ENCODE results near the gene SIRT2. TPM values are rescaled to one million over a fixed set of nuclear protein-coding genes. Genes with fewer than 3 reads are reported as not detected.
A peak's percentile ranks its signal among the peaks of the same experiment; 100 is the strongest.

The SIRT2 gene
- total RNA-seq, 5 donors from 2014 or later (not counting 1 experiment from before 2014, with no cell fraction given), result 50.7 to 67.6 (median 55.6) TPM

DNA sequence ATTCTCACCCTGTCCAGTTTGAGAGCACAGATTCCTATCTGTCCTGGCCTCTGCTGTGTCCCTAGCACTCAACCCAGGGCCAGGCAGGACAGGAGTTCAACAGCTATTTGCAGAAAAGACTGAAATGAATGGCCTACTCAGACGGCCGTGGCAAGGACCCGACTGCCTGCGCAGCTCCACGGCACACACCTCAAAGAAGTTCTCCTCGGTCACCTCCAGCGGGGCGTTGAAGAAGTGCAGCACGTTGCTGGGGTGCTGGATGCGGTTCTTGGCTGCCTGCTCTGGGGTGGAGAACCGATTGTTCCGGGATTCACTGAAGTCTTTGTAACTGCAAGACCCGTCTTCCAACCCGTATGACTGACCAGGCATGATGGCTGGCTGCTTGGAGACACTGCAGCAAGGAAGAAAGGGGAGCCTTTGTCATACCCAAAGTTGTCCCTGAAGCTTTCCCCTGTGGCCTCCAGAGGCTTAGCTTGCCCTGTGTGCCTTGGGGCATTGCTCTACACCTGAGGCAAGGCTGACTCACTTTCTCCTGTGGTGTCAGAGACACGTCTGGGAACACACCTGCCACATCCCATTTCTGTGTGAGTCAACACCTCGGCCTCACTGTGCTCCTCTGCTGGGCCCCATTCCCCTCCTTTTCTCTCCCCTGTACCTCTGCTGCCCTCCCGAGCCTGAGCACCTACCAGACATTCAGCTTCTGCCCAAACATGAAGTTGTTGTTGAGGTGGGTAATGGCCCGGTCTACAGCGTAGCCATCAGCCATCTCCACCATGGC lies 61.0 kb downstream of the SIRT2 start:
- ATAC-seq (replicated peaks in 1 of 4) (no peak), DNase-seq (peak in 1 of 35 experiments; percentile 41)
- Mint-ChIP-seq H3K36me3 (peaks cover 59% of the 10 kb centered on the region), H3K9me3 (no peaks in the 10 kb centered on the region), H3K27me3 (no peaks in the 10 kb centered on the region), H3K4me3 (no peak overlapping the region), H3K27ac (peak overlapping the region; percentile 28 to 69), H3K4me1 (peaks cover 29 to 48% (median 46%) of the 10 kb centered on the region in 3 donors)
- H3K4me3 ChIP-seq (ENCODE audit: control insufficient read depth in 1 of 2, extremely low read depth in 1 of 2, low read length in 1 of 2), result no peak overlapping the region
- POLR2A ChIA-PET, result no interaction called here
- peaks cover 18 to 49% of the 10 kb centered on the region in 2 experiments for H3K4me1 ChIP-seq (ENCODE audit: control insufficient read depth in 1 of 2, extremely low read depth in 1 of 2, insufficient read depth in 2 of 2, low read length in 2 of 2)
- H3K9me3 ChIP-seq, result no peaks in the 10 kb centered on the region
- no peak overlapping the region for H3K27ac ChIP-seq (ENCODE audit: low read length)
- H3K36me3 ChIP-seq (ENCODE audit: control insufficient read depth in 2 of 2, extremely low read depth in 1 of 2, insufficient read depth in 1 of 2, low read length in 1 of 2), result peaks cover 23 to 70% of the 10 kb centered on the region in 2 donors
- WGBS (ENCODE audit: insufficient coverage), result 89% methylated on average over 10 of the region's 19 CpGs
- CTCF ChIA-PET, result interaction anchor here in 1 of 2 donors (0.6 kb wide), 1 partner anchor 42 kb away, joined by 8 read pairs; no protein-coding TSS in a partner anchor
- no peaks in the 10 kb centered on the region for H3K27me3 ChIP-seq (replicated peaks in 1 of 2; ENCODE audit: control insufficient read depth in 2 of 2, extremely low read depth in 1 of 2, insufficient read depth in 2 of 2, low read length in 1 of 2)

DNA sequence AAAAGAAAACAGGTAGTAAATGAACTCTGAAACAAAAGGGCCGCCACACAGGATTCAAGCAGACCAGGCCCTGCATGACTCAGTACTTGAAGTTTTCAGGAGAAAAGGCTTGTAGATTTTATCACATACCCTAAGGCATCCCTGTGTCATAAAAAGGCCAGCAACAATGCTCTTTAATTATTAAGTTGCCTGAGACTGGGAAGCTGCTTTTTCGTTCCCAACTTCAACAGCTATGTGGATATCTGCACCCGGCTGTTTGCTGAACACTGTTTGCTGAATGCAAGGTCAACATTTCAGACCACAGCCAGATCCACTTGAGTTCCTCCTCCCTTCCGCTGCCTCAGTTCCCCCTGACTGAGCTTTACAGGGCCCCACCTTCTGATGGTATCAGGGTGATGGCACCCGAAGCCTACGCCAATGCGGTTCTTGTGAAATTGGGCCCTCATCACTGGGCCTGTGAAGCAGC lies 61.7 kb downstream of the SIRT2 start:
- ATAC-seq (replicated peaks in 1 of 4), result no peak
- no peaks in the 10 kb centered on the region for H3K9me3 Mint-ChIP-seq
- DNase-seq, result no peak
- Histone ChIP-seq H3K27ac (ENCODE audit: low read length) (no peak overlapping the region), H3K4me3 (ENCODE audit: control insufficient read depth in 1 of 2, extremely low read depth in 1 of 2, low read length in 1 of 2) (no peak overlapping the region), H3K4me1 (ENCODE audit: control insufficient read depth in 1 of 2, extremely low read depth in 1 of 2, insufficient read depth in 2 of 2, low read length in 2 of 2) (peaks cover 11 to 42% of the 10 kb centered on the region in 2 experiments), H3K9me3 (no peaks in the 10 kb centered on the region), H3K27me3 (replicated peaks in 1 of 2; ENCODE audit: control insufficient read depth in 2 of 2, extremely low read depth in 1 of 2, insufficient read depth in 2 of 2, low read length in 1 of 2) (no peaks in the 10 kb centered on the region), H3K36me3 (ENCODE audit: control insufficient read depth in 2 of 2, extremely low read depth in 1 of 2, insufficient read depth in 1 of 2, low read length in 1 of 2) (peaks cover 23 to 63% of the 10 kb centered on the region in 2 donors)
- peak overlapping the region in 1 of 2 donors; percentile 48 for H3K27ac Mint-ChIP-seq
- WGBS (ENCODE audit: insufficient coverage), result 98% methylated on average over 6 of the region's 7 CpGs
- CTCF ChIA-PET, result no interaction called here
- peaks cover 22 to 42% (median 41%) of the 10 kb centered on the region in 3 donors for H3K4me1 Mint-ChIP-seq
- H3K27me3 Mint-ChIP-seq, result no peaks in the 10 kb centered on the region
- peaks cover 53% of the 10 kb centered on the region for H3K36me3 Mint-ChIP-seq
- H3K4me3 Mint-ChIP-seq, result no peak overlapping the region
- POLR2A ChIA-PET, result interaction anchor here in 1 of 2 donors (0.6 kb wide), 1 partner anchor 19 kb away, joined by 3 read pairs; no protein-coding TSS in a partner anchor

DNA sequence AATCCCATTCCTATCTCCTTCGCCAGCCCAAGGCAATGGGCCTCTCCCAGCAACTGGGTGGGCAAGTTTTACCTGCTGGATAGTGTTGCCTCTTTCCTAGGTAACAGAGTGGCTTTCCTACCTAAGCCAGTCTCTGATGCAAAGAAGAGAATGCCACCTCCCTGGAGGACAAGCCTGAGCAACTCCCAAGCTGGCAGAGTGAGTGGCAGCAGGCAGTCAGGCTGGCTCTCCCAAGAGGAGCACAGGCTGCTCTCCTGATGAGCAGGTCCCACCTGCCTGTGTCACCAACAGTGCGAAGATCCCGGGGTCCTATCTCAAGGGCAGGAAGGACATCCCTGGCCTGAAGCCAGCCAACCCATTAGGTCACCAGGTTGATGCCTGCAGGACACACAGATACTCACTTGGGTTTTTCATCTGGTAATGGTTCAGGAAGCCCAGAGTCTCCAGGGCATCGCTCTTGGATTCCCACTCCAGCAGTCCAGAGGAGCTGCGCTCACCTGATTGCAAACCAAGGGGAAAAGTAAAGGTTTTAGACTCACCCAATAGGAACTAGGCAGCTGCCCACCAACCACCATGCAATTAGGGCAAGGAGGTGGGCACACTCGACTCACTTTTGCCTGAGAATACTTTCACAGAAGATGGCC lies 62.3 kb downstream of the SIRT2 start:
- ATAC-seq (replicated peaks in 1 of 4) (no peak), DNase-seq (no peak)
- peaks cover 48% of the 10 kb centered on the region for H3K36me3 Mint-ChIP-seq
- H3K4me1 Mint-ChIP-seq, result peaks cover 20 to 38% (median 38%) of the 10 kb centered on the region in 3 donors
- Histone ChIP-seq H3K4me1 (ENCODE audit: control insufficient read depth in 1 of 2, extremely low read depth in 1 of 2, insufficient read depth in 2 of 2, low read length in 2 of 2) (peaks cover 9 to 42% of the 10 kb centered on the region in 2 experiments), H3K9me3 (no peaks in the 10 kb centered on the region), H3K36me3 (ENCODE audit: control insufficient read depth in 2 of 2, extremely low read depth in 1 of 2, insufficient read depth in 1 of 2, low read length in 1 of 2) (peaks cover 23 to 60% of the 10 kb centered on the region in 2 donors), H3K27me3 (replicated peaks in 1 of 2; ENCODE audit: control insufficient read depth in 2 of 2, extremely low read depth in 1 of 2, insufficient read depth in 2 of 2, low read length in 1 of 2) (no peaks in the 10 kb centered on the region), H3K4me3 (ENCODE audit: control insufficient read depth in 1 of 2, extremely low read depth in 1 of 2, low read length in 1 of 2) (no peak overlapping the region), H3K27ac (ENCODE audit: low read length) (no peak overlapping the region)
- WGBS (ENCODE audit: insufficient coverage), result 93% methylated on average over 4 of the region's 6 CpGs
- H3K4me3 Mint-ChIP-seq, result no peak overlapping the region
- H3K9me3 Mint-ChIP-seq, result no peaks in the 10 kb centered on the region
- POLR2A ChIA-PET, result interaction anchor here in 1 of 2 donors (0.6 kb wide), 1 partner anchor 20 kb away, joined by 3 read pairs; no protein-coding TSS in a partner anchor
- CTCF ChIA-PET, result no interaction called here
- H3K27me3 Mint-ChIP-seq, result no peaks in the 10 kb centered on the region
- peak overlapping the region in 1 of 2 donors; percentile 48 for H3K27ac Mint-ChIP-seq

DNA sequence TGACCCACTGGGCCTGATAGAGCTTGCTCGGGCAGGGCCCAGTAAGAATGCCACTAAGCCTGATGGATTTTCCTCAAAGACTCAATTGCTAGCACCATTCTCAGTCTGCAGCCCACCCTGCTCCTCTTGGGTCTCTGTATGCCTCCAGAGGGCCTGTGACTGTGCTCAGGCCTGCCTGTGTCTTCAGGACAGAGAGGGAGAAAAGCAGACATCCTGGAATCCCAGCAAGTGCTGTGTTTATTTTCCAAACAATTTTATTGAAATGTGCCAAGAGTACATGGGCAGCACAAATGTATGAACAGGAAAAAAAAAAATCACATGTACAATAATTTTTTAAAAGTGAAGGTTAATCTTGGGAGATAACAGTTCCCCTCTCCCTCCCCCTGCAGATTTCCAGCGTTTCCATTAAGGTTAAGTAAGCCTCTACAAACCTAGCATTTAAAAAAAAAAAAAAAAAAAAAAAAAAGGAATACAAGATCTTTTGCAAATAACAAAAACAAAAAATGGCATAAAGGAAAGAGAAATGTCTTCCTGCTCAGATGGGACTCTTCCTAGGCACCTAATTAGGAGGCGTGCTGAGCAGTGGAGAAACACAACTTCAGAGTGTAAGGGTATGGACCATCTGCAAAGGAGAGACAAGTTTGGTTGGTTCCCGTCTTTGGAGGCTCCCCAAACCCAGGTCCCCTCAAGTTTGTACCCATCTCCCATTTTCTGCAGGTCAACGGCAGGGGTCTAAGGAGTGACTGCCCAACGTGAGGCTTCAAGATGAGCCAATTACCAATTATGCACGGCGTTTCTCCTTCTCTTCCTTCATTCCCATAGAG lies 63.0 kb downstream of the SIRT2 start:
- H3K4me3 Mint-ChIP-seq, result no peak overlapping the region
- POLR2A ChIA-PET, result interaction anchor here in 1 of 2 donors (0.6 kb wide), 1 partner anchor 13 kb away, joined by 5 read pairs; no protein-coding TSS in a partner anchor
- H3K36me3 Mint-ChIP-seq, result peaks cover 42% of the 10 kb centered on the region
- no peak for DNase-seq
- Histone ChIP-seq H3K36me3 (ENCODE audit: control insufficient read depth in 2 of 2, extremely low read depth in 1 of 2, insufficient read depth in 1 of 2, low read length in 1 of 2) (peaks cover 23 to 55% of the 10 kb centered on the region in 2 donors), H3K27ac (ENCODE audit: low read length) (no peak overlapping the region), H3K27me3 (replicated peaks in 1 of 2; ENCODE audit: control insufficient read depth in 2 of 2, extremely low read depth in 1 of 2, insufficient read depth in 2 of 2, low read length in 1 of 2) (no peaks in the 10 kb centered on the region), H3K4me3 (ENCODE audit: control insufficient read depth in 1 of 2, extremely low read depth in 1 of 2, low read length in 1 of 2) (no peak overlapping the region), H3K4me1 (ENCODE audit: control insufficient read depth in 1 of 2, extremely low read depth in 1 of 2, insufficient read depth in 2 of 2, low read length in 2 of 2) (peaks cover 4 to 35% of the 10 kb centered on the region in 2 experiments), H3K9me3 (no peaks in the 10 kb centered on the region)
- CTCF ChIA-PET, result interaction anchor here in 1 of 2 donors (0.6 kb wide), 1 partner anchor 32 kb away, joined by 5 read pairs; no protein-coding TSS in a partner anchor
- 96% methylated on average over 4 of the region's 8 CpGs for WGBS (ENCODE audit: insufficient coverage)
- H3K4me1 Mint-ChIP-seq, result peaks cover 19 to 38% (median 36%) of the 10 kb centered on the region in 3 donors
- peak overlapping the region in 1 of 2 donors; percentile 39 for H3K27ac Mint-ChIP-seq
- H3K9me3 Mint-ChIP-seq, result no peaks in the 10 kb centered on the region
- H3K27me3 Mint-ChIP-seq, result no peaks in the 10 kb centered on the region
- no peak for ATAC-seq (replicated peaks in 1 of 4)

DNA sequence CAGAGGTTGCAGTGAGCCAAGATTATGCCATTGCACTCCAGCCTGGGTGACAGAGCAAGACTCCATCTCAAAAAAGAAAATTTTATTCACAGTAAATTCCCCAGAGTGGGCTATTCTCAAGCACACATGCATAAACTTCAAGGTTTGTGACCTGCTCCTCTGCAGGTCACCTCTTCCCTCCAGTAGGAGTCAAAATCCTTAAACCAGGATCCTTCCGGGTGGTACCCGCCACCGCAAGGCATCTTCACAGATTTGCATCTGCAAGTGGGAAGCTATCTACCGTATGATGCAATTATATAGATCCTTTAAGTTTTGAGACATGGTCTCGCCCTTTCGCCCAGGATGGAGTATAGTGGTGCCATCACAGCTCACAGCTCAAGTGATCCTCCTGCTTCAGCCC lies 64.8 kb downstream of the SIRT2 start:
- Mint-ChIP-seq H3K27ac (no peak overlapping the region), H3K36me3 (peaks cover 39% of the 10 kb centered on the region), H3K4me1 (peaks cover 28 to 40% (median 38%) of the 10 kb centered on the region in 3 donors), H3K4me3 (no peak overlapping the region), H3K9me3 (no peaks in the 10 kb centered on the region), H3K27me3 (no peaks in the 10 kb centered on the region)
- H3K36me3 ChIP-seq (ENCODE audit: control insufficient read depth in 2 of 2, extremely low read depth in 1 of 2, insufficient read depth in 1 of 2, low read length in 1 of 2), result peaks cover 23 to 46% of the 10 kb centered on the region in 2 donors
- peaks cover 5 to 33% of the 10 kb centered on the region in 2 experiments for H3K4me1 ChIP-seq (ENCODE audit: control insufficient read depth in 1 of 2, extremely low read depth in 1 of 2, insufficient read depth in 2 of 2, low read length in 2 of 2)
- H3K4me3 ChIP-seq (ENCODE audit: control insufficient read depth in 1 of 2, extremely low read depth in 1 of 2, low read length in 1 of 2), result no peak overlapping the region
- CTCF ChIA-PET, result interaction anchor here in 1 of 2 donors (0.7 kb wide), 1 partner anchor 10 kb away, joined by 3 read pairs; no protein-coding TSS in a partner anchor
- POLR2A ChIA-PET, result interaction anchor here in 1 of 2 donors (1.3 kb wide), 1 partner anchor 8 kb away, joined by 4 read pairs; no protein-coding TSS in a partner anchor
- no peaks in the 10 kb centered on the region for H3K27me3 ChIP-seq (replicated peaks in 1 of 2; ENCODE audit: control insufficient read depth in 2 of 2, extremely low read depth in 1 of 2, insufficient read depth in 2 of 2, low read length in 1 of 2)
- DNase-seq, result no peak
- WGBS (ENCODE audit: insufficient coverage), result 96% methylated on average over 4 of the region's 6 CpGs
- H3K27ac ChIP-seq (ENCODE audit: low read length), result no peak overlapping the region
- no peak for ATAC-seq (replicated peaks in 1 of 4)
- H3K9me3 ChIP-seq, result no peaks in the 10 kb centered on the region

Data from T-cell (primary cell).